Left kidney (tissue), 2 donors: Measurements from ENCODE around the gene SPACA6. TPM values are rescaled to one million over a fixed set of nuclear protein-coding genes. Genes with fewer than 3 reads are reported as not detected.

Experiments
- DNase-seq: peaks from one replicate; pipeline ENCODE4 v3.0.0-alpha.2; 2013
- polyA plus RNA-seq: library from polyadenylated mRNA; unstranded; fragments of 120-200 nt; gene quantifications from one replicate; pipeline ENCODE4 v1.2.1, GENCODE V29; 2013; ENCODE audit not compliant: insufficient read length

The SPACA6 gene
- polyA plus RNA-seq, 1 donor: 21.0 TPM

DNA sequence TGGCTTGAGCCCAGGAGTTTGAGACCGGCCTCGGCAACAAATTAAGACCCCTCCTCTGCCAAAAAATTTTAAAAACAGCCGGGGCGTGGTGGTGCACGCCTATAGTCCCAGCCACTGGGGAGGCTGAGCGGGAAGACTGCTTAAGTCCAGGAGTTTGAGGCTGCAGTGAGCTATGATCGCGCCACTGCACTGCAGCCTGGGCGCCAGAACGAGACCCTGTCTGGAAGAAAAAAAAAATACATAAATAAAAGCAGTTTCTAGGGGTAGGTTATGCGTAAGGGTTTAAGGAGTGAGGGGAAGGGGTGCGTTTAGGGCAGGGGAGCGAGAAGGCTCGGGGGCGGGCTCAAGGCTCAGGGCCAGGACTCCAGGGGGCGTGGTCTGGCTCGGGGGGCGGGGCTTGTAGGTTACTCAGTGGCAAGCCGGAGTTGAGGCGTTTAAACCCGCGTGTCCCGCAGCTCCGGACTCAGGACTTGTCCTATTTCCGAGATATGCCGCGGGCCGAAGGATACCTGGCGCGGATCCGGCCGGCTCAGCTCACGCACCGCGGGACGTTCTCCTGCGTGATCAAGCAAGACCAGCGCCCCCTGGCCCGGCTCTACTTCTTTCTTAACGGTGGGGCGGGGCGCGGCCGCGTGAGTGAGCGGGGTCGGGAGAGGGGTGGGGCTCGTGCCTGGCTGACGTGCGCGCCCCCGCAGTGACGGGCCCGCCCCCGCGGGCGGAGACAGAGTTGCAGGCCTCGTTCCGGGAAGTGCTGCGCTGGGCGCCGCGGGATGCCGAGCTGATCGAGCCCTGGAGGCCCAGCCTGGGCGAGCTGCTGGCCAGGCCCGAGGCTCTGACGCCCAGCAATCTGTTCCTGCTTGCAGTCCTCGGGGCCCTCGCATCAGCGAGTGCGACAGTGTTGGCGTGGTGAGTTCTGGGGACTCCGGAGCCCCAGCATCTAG, 10.7 kb downstream of the SPACA6 start:
- DNase-seq: peak; percentile 95

DNA sequence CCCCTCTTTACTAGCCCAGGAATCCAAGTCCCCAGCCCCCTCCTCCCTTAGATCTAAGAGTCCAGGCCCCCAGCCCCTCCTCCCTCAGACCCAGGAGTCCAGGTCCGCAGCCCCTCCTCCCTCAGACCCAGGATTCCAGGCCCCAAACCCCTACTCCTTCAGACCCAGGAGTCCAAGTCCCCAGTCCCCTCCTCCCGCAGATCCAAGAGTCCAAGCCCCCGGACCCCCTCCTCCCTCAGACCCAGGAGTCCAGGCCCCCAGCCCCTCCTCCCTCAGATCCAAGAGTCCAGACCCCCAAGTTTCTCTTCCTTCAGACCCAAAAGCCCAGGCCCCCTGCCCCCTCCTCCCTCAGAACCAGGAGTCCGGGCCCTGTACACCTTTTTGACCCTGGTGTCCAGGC, 11.5 kb downstream of the SPACA6 start:
- DNase-seq: no peak

DNA sequence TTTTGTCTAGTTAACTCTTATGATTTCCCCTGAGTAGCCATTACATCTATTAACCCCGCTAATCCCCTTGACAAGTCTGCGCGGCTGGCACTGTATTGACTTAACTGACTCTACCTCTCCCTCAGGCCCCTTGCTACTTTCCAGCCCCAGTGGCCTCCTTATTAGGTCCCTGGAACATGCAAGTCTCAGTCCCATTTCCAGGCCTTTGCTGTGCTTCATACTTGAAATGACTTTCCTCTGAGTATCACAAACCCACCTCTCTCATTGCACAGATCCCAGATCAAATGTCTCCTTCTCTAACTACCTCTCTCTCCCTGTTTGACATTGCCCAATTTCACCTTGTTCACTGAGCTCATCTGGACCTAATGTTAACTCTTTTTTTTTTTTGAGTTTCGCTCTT, 13.2 kb downstream of the SPACA6 start:
- no peak for DNase-seq

DNA sequence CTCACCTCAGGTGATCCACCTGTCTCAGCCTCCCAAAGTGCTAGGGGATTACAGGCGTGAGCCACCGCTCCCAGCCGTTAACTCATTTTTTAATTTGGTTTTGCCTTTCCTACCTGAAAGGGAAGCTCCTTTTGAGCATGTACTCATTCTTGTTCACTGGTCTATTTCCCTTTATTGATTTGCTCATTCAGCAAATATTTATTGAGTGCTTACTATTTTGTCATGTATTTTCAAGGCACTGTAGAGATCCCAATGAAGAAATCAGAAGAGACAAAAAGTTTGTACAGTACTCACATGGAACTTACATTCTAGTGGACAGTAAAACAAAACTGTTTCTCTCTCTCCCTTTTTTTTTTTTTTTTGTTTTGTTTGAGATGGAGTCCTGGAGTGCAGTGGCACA, 13.8 kb downstream of the SPACA6 start:
- DNase-seq: no peak

DNA sequence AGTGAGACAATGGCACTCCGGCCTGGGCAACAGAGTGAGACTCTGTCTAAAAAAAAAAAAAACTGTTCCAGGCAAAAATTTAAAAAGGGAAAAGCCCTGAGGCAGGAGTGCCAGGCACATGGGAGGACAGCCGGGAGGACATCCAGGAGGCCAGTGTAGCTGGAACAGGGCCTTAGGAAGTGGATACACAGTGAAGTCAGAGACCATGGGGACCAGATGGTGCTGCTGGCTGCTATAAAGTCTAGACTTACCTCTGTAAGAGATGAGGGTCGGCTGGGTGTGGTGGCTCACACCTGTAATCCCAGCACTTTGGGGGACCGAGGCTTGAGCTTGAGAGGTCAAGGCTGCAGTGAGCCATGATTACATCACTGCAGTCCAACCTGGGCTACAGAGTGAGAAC, 15.7 kb downstream of the SPACA6 start:
- DNase-seq: no peak

DNA sequence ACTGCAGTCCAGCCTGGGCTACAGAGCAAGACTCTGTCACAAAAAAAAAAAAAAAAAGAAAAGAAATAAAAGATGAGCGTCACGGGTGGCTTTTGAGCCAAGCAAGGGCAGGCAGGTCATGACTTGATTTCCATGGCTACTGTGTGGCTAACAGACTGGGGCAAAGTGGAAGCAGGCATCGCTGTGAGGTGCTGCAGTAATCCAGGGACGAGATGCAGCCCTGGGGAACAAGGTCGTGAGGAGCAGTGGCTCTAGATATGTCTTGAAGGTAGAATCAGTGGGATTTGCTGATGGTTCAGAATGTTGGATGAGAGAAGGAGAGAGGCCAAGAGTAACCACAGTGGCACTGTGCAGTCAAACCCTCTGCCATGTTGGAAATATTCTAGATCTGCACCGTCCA, 16.4 kb downstream of the SPACA6 start:
- no peak for DNase-seq

DNA sequence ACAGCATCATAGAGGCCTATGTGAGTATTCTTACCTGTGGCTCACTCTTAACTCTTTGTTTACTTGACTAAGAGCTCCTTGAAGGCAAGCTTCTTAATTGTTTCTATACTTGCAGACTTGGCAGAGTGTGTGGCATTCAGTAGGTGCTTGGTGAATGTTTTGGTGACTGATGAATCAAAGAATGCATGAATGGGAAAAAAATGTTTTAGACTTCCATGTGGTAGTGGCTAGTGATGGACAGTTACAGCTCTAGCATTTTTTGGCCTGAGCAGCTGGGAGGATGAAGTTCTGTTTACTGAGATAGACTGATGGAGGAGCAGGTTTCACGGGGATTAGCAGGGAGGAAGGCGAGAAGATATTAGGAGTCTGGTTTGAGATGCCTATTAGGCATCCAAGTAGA, 17.0 kb downstream of the SPACA6 start:
- DNase-seq: no peak

DNA sequence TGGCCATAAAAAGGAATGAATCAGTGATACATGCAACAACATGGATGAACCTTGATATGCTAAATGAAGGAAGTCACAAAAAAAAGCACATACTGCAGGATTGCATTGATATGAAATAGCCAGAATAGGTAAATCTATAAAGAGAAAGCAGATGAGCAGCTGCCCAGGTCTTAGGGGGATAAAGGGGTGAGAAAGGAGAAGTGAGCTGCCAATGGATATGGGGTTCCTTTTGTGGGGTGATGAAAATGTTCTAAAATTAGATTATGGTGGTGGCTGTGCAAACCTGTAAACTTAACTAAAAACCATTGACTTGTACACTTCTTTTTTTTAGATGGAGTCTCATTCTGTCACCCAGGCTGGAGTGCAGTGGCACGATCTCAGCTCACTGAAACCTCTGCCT, 18.6 kb downstream of the SPACA6 start:
- no peak for DNase-seq

DNA sequence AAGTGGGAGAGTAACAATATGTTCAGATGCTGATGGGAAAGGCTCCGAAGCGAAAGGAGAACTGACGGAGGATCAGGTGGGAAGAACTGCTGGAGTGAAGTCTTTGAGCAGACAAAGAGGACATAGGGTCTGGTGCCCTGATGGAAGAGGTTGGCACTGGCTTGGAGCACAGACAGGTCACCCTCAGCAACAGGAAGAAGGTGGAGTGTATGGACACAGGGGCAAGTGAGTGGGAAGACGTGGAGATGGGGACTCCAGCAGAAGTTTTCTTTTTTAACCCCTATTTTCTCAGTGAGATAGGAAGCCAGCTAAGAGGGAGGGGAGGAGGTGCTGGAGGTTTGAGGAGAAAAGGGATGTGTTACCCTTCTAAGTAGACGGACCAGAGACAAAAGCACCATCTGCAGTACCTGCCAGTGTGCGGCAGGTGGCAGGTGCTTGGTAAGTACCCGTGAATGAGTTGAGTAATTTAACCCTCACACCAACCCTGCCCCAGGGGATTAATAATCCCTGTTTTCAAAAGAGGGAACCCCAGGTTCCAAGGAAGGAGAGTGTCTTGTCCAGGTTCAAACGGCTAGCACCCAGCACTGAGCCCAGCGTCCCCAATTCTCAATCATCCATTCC, 19.4 kb downstream of the SPACA6 start:
- peak; percentile 29 for DNase-seq

DNA sequence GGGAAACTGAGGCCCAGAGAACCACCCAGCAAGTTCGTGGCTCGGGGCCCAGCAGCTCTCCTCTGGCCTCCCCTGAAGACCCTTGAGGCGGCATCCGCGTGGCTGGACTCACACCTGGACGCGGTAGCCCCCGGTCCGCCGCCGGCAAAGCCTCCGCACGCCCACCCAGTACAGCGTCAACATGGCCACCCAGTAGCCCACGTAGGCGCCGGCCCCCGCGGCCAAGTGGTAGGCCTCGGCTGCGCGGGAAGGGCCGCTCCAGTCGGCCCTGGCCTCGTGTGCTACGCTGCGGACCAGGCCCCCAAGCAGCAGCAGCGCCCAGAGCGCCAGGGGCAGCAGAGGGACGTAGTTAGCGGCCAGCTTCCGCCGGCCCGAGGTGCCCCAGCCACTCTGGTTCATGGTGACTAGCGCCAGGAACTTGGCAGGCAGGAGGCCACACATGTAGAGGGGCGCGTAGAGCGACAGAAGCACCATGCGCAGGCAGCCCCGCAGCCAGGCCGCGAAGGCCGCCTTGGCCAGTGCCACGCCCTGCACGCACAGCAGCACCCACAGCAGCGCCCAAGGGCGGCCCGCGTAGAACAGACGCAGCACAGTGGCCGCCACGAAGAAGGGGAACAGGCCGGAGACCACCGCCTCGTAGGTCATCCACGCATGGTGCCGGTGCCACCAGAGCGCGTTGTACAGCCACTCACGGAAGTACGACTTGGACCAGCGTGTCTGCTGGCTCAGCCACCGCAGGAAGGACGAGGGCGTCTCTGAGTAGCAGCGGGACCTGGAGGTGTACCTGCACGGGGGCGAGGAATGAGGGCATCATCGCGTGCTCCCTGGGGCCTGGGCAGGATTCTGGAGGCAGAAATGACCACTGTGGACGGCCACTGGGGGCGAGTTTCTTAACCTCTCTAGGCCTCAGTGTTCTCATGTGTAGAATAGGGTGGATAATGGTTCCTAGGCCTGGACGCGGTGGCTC, 20.5 kb downstream of the SPACA6 start:
- no peak for DNase-seq

DNA sequence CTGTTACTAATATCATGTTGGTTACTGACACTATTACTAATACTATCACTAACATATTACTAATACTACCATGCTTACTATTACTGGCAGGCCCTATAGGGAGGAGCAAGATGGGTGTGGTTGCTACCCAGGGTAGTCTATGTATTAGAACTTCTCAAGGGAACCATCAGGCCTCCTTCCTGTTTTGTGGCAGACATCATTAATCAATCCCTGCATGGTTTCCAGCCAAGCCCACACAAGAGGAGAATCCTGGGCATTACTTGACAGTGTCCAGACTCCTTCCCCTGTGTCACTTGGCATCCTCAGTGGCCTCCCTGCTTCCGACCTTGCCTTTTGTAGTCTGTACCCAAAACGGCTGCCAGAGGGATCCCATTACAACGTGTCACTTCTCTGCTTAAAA, 21.7 kb downstream of the SPACA6 start:
- no peak for DNase-seq

DNA sequence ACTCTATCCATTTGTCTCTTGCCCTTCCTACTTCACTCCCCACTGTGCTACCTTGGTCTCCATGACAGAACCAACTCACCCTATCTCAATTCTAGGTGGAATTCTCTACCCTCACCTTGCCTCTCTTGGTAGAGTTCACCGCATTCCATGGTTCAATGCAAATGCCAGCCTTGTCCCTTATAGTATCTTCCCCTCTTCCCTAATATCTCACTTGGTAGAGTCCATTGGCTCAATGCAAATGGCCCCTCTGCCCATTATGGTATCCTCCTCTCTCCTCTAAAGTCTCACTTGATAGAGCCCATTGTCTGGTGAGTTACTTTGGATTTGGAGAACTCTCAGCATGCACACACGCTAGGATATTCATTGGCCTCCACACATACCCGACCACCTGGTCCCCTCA, 22.7 kb downstream of the SPACA6 start:
- no peak for DNase-seq

DNA sequence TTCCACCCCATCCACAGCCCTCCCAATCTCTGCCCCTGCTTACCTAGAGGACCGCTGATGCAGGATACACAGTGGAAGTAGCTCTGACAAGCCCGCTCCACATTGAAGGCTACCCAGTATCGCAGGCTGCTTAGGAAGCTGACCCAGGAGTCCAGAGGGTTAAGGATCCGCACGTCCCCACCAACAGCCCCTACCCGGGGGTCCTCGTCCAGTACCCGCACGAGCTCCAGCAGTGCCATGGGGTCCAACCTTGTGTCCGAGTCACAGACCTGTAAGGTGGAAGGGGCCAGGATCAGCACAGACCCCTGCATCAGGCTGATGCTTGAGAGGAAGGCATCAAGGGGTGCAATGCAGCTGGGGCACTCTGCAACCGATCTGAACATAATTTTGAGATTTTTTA, 23.8 kb downstream of the SPACA6 start:
- no peak for DNase-seq

DNA sequence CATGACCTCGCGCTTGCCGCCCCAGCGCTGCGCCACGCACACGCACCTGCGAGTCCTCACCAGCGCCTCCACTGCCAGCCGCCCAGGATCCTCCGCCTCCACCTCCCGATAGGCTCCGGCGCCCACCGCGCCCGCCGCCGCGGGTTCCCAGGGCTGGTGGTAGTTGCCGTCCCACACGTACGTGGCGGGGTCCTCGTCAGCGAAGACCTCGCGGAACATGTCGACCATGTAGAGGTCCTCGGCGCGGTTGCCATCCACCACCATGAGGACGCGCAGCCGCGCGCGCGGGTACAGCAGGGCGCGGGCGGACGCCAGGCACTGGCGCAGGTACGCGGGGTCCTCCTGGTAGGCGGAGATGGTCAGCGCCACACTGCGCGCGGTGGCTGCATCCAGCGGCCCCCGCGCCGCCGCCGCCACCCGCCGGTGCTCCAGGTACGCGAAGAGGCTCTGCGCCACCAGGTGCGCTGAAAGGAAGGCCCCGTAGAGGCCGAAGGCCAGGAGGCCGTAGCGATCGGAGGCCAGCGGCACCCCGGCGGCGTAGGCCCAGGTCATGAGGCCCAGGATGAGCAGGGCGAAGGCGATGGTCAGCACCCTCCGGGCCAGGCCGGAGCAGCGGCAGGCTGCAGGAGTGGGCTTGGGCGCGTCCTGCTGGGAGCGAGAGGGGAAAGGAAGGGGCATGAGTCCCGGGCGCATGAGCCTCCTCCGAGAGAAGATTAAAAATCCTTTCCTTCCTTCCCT, 26.3 kb downstream of the SPACA6 start:
- no peak for DNase-seq

DNA sequence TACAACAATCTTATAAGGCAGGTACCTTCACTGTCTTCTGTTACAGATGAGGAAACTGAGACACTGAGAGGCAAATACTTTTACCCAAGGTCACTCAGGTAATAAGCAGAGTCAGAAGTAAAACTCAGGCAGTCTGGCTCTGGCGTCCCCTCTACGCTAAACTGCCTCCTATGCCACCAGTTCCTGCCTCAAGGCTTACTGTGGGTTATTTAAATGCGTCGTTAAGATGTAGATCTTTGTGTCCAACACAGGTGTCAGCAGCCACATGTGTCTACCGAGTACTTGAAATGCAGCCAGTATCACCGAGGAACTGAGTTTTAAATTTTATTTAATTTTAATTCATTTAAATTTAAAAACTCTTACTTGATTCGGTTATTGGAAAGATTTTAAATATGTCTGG, 28.8 kb downstream of the SPACA6 start:
- no peak for DNase-seq

DNA sequence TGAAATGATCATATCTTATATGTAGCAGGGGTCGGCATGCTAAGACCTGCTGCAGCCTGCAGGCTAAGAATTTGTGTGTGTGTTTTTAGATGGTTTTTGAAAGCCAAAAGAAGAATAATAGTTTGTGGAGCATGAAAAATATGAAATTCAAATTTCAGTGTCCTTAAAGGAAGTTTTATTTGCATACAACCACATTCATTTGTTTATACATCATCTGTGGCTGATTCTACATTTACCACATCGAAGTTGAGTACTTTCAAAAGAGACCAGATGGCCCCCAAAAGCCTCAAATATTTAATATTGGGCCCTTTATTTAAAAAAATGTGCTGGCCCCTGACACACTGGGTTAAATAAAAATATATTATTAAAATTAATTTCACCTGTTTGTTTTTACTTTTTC, 29.4 kb downstream of the SPACA6 start:
- no peak for DNase-seq

DNA sequence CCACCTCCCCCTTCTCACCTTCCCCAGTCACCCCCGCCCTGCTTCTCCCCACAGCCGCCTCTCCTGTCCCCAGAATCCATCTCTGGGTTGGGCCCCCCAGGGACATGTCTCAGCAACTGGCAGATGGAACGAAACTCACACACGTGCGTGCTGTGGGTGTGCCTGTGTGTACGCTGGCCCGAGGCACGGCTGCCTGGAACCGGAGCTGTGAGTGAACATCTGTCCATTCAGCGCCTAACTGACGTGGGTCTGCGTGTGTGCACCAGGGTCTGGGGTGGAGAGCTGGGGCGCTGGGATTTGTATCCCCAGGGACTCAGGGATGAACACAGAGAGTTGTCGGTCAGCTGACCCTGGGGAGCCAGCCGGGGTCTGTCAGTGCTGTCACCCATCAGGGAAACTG, 31.4 kb downstream of the SPACA6 start:
- no peak for DNase-seq

DNA sequence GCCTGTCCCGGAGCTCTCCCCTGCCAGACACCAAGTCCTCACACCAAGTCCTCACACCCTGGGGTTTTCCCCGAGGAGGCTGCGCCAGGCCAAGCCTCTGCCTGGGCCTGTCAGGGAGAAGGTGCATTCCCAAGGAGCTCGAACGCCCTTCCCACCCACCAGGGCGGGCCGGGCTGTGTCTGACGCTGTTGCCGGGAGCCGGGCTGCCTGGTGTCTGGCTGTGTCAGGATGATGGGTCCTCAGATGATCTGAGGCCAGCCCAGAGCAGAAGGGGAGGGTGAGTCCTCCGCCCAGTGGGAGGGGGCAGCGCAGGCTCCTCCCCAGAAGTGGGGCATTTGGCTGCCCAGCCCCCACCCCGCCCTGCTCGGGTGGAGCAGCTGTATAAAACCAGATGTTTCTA, 32.9 kb downstream of the SPACA6 start:
- DNase-seq: no peak

DNA sequence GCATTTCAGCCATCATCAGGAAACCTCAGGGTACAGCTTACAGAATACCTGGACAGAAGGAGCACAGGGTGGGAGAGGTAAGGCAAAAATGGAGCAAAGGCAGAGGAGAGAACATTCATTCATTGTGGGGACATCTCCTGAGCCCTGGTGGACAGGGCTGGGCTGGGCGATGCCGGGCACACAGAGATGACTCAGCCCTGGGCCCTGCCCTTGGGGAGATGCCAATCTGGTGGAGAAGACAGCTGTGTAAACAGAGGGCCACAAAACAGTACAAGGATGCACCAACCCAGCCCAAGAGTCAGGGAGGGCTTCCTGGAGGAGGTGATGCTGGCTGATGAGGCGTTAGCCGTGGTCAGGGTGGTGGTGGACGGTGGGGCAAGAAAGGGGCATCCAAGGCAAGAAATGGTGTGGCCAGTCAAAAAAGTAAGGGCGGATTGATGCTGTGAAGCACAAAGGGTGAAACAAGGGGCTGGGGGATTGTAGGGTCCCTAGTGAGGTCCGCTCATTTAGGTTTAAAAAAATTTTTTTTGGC, 34.3 kb downstream of the SPACA6 start:
- no peak for DNase-seq

DNA sequence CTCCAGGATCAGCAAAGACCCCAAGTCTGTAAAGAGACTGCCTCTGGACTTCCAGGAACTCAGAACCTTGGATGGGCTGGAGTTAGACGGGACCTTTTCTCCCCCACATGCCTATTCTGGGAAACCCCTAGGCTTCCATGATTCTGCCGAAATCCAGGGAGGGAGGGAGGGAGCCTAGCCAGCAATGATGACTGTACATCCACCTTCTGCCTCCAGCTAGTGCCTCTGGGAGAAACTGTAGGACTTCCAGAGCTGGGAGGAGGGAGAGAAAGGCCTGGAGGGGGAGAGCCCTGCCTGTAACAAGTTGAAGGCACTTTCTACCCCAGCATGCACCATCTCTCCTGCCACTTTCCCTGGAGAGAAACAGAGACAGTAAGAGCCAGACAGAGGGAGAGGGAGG, 36.7 kb downstream of the SPACA6 start:
- DNase-seq: no peak

DNA sequence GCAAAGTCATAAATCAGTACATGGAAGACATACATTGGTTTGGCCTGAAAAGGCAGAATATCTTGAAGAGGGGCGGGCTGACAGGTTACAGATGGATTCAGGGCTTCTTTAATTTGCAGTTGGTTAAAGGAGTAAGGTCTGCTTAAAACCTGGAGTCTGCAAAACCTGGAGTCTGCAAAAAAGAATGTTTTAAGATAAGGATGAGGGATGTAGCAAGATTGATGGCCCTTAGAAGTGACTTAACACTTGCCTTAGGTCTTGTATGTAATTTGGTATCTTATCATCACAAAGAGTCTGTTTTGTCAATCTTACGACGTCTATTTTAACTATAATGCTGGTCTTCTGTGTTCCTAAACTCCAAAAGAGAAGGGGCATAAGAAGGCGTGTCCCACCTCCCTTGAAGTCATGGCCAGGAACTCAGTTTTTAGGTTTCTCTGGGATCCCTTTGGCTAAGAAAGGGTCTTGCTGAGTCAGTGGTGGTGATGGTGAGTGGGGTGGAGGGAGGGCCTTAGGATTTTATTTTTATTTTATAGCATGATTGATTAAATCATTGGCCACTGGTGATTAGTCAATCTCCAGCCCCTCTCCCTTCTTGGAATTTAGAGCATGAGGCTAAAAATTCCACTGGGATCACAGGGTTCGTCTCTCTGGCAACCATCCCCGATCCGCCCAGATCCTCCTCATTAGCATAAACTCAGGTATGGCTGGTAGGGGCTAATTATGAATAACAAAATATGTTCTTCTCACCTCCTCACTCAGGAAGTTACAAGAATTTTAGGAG, 40.8 kb downstream of the SPACA6 start:
- no peak for DNase-seq
